Heart right ventricle (tissue), 16 donors: Measurements from ENCODE around the gene ZNF326. TPM values are rescaled to one million over a fixed set of nuclear protein-coding genes. Genes with fewer than 3 reads are reported as not detected.

Experiments used
- ATAC-seq, 8 donors: fragments of 200-7000 bp; cut with Tn5 transposase; one replicate each; pipeline ENCODE4 v1.9.1; 2020; ENCODE audit warnings: mild to moderate bottlenecking in 8 of 8, moderate library complexity in 8 of 8, moderate number of reproducible peaks in 1 of 8
- DNase-seq, 2 donors: peaks; one replicate each; pipeline ENCODE4 v3.0.0-alpha.2; 2020
- H3K27ac ChIP-seq, 10 donors: fragments of 200-600 bp; sonication (generic) in 2 of 10; one replicate each; pipeline versions ENCODE4 v1.5.0 to v1.8.0; 2020 to 2022; ENCODE audit warnings: mild to moderate bottlenecking in 3 of 10
- H3K27me3 ChIP-seq, 7 donors: fragments of 200-600 bp; one replicate each; pipeline ENCODE4 v1.8.0; 2021 to 2022; ENCODE audit warnings: mild to moderate bottlenecking in 2 of 7
- H3K36me3 ChIP-seq, 9 donors: fragments of 200-600 bp; sonication (generic) in 1 of 9; one replicate each; pipeline versions ENCODE4 v1.5.0 to v1.8.0; 2020 to 2022; ENCODE audit warnings: mild to moderate bottlenecking in 2 of 9
- H3K4me1 ChIP-seq, 9 donors: fragments of 200-600 bp; sonication (generic) in 1 of 9; one replicate each; pipeline versions ENCODE4 v1.5.0 to v1.8.0; 2020 to 2022; ENCODE audit warnings: mild to moderate bottlenecking in 4 of 9
- H3K4me3 ChIP-seq, 10 donors: fragments of 200-600 bp; sonication (generic) in 2 of 10; one replicate each; pipeline versions ENCODE4 v1.5.0 to v1.8.0; 2020 to 2022; ENCODE audit warnings: mild to moderate bottlenecking in 7 of 10, moderate library complexity in 2 of 10
- H3K9me3 ChIP-seq, 11 donors: fragments of 200-600 bp in 10 of 11; sonication (generic) in 2 of 11; one replicate each; pipeline versions ENCODE4 v1.5.0 to v1.8.0; 2013 to 2022; ENCODE audit warnings: mild to moderate bottlenecking in 2 of 11, control low read depth in 1 of 11, moderate library complexity in 1 of 11
- WGBS, 2 donors: extraction: QIAGEN DNeasy Blood & Tissue Kit; methylation state at CpG; one replicate each; pipeline ENCODE4 v1.1.7; 2013; ENCODE audit warnings: inconsistent platforms in 1 of 2; 5-methylcytosine and 5-hydroxymethylcytosine counted together
- intact Hi-C, 10 donors: fragments of 100-400 bp; cut with DNase I; formaldehyde crosslinking; loops; one replicate each; pipeline versions ENCODE4 v1.11.1 to v1.14.2; 2022
- polyA plus RNA-seq, 2 donors: library from polyadenylated mRNA; stranded (reverse); fragments of 200-250 nt; gene quantifications; one replicate each; pipeline ENCODE4 v1.2.3, GENCODE V29; 2013
- total RNA-seq, 10 donors: library from RNA; stranded (reverse); fragmentation: NEBNext Ultra II Directional in 3 of 10; extraction: Animal tissue kit (Norgen Biotek cat#: 25700) in 3 of 10; gene quantifications; one replicate each; pipeline versions ENCODE4 v1.2.1 to v1.2.4, GENCODE V29; 2021 to 2023
- TF ChIP-seq, protein P1 (sequence below), 9 donors: fragments of 200-600 bp; sonication (generic) in 2 of 9; IDR thresholded peaks; one replicate each; pipeline versions ENCODE4 v1.5.0 to v1.8.0; 2021 to 2022; ENCODE audit warnings: antibody characterized with exemption in 9 of 9, mild to moderate bottlenecking in 5 of 9, moderate library complexity in 1 of 9
- donor health status: Arrhythmogenic right ventricular cardiomyopathy.
- donor health status: ischemic (EF 13 %, LVEDD 7.1; RV severe dilation, severe dysfunction).
- donor health status: healthy with polysubstance abuse.
- donor health status: DM: no; HTN: yes; CAD: no.
- donor health status: DM: no; HTN: no; CAD: no.
- donor health status: ischemic (EF 25% LVEDD 6.9; RV normal size, moderate dysfunction).
- donor health status: ischemic (EF 25% LVEDD 5.7; RV mildly dilated, moderate dysfunction).
- donor health status: healthy.
- donor health status: DM: yes; HTN: yes; CAD: no.
- donor health status: Ischemic cardiomyopathy.
- donor health status: ischemic (EF 35%, LVEDD 5.7; RV mildly dilated, moderate dysfunction).
- donor health status: nonischemic (EF 11% LVEDD 7.7; RV severe dilation, severe dysfunction).
- donor health status: DM: yes; HTN: yes; CAD: no.
- donor health status: PGD.
- donor health status: ischemic (EF 29% LVEDD 5.4; RV normal size, mild dysfunction).
- donor health status: nonischemic (EF 23%, LVEDD 6.1; RV moderate dilation, normal function).

ZNF326 gene
- total and polyA plus RNA-seq, 12 donors: 7.6 to 14.3 (median 11.6) TPM

DNA sequence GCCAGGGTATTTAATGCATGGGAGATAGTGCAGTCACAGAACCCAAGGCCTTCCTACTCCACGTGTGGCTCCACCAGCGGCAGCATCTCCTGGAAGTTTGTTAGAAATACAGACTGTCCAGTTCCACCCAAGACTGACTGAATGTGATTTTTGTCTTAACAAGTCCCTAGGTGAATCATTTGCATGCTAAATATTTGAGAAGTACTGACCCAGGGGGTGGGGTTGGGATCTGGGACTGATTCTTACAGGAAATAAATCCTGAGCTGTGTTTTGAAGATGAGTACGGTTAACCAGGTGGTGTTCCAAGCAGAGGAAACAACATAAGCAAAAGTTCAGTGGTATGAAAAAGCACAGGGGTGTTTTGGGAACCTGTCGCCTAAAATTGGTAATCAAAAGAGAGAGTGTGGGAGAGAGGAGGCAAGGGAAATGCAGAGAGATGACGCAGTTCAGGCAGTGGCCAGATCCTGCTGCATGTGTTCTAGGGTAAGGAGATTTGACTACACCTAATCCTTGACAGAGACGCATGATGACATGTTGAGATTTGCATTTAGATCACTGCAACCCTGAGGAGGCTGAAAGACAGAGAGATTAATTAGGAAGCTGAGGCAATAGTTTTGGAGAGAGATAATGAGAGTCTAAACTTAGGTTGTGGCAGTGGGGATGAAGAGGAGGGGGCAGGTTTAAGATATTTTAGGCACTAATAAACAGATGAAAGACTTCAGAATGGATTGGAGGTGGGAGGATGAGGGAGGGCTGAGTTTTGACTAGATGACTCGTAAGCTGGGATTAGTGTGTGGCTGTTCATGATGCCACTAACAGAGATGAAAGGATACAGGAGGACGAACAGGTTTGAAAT lies 3.7 kb upstream of the ZNF326 start:
- Histone ChIP-seq H3K27me3 (no peaks in the 10 kb centered on the region), H3K4me1 (peaks cover 0 to 11% (median 4%) of the 10 kb centered on the region in 9 donors), H3K4me3 (no peak overlapping the region), H3K36me3 (no peaks in the 10 kb centered on the region), H3K27ac (no peak overlapping the region), H3K9me3 (no peaks in the 10 kb centered on the region)
- TF ChIP-seq, protein P1, sequence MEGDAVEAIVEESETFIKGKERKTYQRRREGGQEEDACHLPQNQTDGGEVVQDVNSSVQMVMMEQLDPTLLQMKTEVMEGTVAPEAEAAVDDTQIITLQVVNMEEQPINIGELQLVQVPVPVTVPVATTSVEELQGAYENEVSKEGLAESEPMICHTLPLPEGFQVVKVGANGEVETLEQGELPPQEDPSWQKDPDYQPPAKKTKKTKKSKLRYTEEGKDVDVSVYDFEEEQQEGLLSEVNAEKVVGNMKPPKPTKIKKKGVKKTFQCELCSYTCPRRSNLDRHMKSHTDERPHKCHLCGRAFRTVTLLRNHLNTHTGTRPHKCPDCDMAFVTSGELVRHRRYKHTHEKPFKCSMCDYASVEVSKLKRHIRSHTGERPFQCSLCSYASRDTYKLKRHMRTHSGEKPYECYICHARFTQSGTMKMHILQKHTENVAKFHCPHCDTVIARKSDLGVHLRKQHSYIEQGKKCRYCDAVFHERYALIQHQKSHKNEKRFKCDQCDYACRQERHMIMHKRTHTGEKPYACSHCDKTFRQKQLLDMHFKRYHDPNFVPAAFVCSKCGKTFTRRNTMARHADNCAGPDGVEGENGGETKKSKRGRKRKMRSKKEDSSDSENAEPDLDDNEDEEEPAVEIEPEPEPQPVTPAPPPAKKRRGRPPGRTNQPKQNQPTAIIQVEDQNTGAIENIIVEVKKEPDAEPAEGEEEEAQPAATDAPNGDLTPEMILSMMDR (IDR thresholded peaks at IDR 0.05): no peak
- ATAC-seq (no peak), DNase-seq (no peak)
- 71 to 77% methylated on average over 8 of the region's 8 CpGs for WGBS, 2 donors
- intact Hi-C loops: loop anchor here in 4 of 10 donors (5.0 to 10.0 kb wide), 4 partner anchors 169 to 506 kb away; partner anchors contain the start of genes LRRC8C (in 2 of the 4) and LRRC8D (in 1 of the 4)

DNA sequence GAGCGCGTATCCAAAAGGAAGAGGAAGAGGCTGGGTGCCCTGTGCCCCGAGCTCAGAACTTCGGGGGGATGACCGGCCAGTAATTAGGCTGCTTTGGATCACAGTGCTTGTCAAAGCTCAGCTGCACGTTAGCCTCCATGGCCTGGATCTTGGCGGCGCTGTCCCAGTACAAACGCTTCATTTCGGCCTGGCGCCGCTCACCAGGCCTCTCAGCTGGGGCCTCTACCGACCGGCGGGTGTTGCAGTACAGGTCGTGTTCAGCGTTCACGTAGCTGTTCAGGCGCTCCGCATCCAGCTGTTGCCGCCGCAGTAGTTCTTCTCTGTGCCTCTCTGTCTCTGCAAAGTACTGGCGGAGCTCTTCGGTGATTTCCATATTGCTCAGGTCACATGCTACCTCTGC lies 1.4 kb upstream of the ZNF326 start:
- DNase-seq: no peak
- no peaks in the 10 kb centered on the region for H3K9me3 ChIP-seq
- no peak overlapping the region for H3K4me3 ChIP-seq
- TF ChIP-seq, protein P1 (IDR thresholded peaks at IDR 0.05): no peak
- H3K4me1 ChIP-seq: peaks cover 0 to 28% (median 25%) of the 10 kb centered on the region in 9 donors
- ATAC-seq: no peak
- no peaks in the 10 kb centered on the region for H3K27me3 ChIP-seq
- peaks cover 0 to 14% (median 0%) of the 10 kb centered on the region in 9 donors for H3K36me3 ChIP-seq
- H3K27ac ChIP-seq: no peak overlapping the region
- WGBS, 2 donors: 94% methylated on average over 24 of the region's 24 CpGs
- intact Hi-C loops: loop anchor here in 4 of 10 donors (5.0 to 10.0 kb wide), 4 partner anchors 171 to 509 kb away; partner anchors contain the start of genes LRRC8C (in 2 of the 4) and LRRC8D (in 1 of the 4)

DNA sequence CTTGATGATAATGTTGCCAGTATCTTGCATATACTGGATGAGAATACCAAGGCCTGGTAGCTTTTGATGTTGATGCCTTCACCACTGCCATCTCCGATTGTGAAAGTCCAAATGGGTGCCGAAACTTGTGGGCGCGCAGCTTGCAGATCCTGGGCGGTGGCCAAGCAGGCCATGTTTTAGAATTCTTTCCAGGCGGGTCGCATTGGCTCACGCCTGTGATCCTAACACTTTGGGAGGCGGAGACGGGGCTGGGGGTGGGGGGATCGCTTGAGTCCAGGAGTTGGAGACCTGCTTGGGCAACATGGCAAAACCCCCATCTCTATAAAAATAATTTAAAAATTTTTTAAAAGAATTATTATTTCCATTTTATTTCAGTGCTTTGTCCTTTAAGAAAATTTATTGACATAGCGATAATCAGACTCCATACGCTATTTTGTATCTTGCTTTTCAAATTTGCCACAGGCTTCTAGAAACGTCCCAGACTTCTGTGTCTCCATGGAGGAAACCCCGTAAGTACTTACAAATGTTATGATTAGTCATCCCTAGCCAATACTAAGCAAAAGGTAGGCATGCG lies 592 bp upstream of the ZNF326 start:
- Histone ChIP-seq H3K27me3 (no peaks in the 10 kb centered on the region), H3K27ac (peak overlapping the region; percentile 78 to 99 (median 96)), H3K36me3 (peaks cover 0 to 16% (median 0%) of the 10 kb centered on the region in 9 donors), H3K4me3 (peak overlapping the region in 9 of 10 donors; percentile 79 to 99 (median 93)), H3K4me1 (peaks cover 0 to 36% (median 32%) of the 10 kb centered on the region in 9 donors), H3K9me3 (no peaks in the 10 kb centered on the region)
- TF ChIP-seq, protein P1 (IDR thresholded peaks at IDR 0.05): no peak
- intact Hi-C loops: loop anchor here in 4 of 10 donors (2.0 to 10.0 kb wide), 5 partner anchors 172 to 510 kb away; partner anchors contain the start of genes LRRC8C (in 2 of the 4) and LRRC8D (in 2 of the 4)
- ATAC-seq (no peak), DNase-seq (peak; percentile 18 to 26)
- WGBS, 2 donors: 71 to 73% methylated on average over 16 of the region's 16 CpGs
